Prostate gland (tissue), 2 donors: ENCODE data around the gene THSD8.

Source experiments
- POLR2A ChIP-seq: fragments of 450-650 bp; IDR thresholded peaks from one replicate; pipeline ENCODE4 v1.6.1; 2016; ENCODE audit warnings: antibody characterized with exemption, mild to moderate bottlenecking
- TF ChIP-seq, protein P1 (sequence below), 4 experiments: fragments of 200-600 bp in 2 of 4; fragments of 450-650 bp in 2 of 4; sonication (generic) in 2 of 4; IDR thresholded peaks; 1 replicate in 3 of 4; 2 replicates in 1 of 4; pipeline ENCODE4 v1.5.1; 2016 to 2019; ENCODE audit warnings: antibody characterized with exemption in 4 of 4, mild to moderate bottlenecking in 2 of 4, moderate library complexity in 2 of 4

DNA sequence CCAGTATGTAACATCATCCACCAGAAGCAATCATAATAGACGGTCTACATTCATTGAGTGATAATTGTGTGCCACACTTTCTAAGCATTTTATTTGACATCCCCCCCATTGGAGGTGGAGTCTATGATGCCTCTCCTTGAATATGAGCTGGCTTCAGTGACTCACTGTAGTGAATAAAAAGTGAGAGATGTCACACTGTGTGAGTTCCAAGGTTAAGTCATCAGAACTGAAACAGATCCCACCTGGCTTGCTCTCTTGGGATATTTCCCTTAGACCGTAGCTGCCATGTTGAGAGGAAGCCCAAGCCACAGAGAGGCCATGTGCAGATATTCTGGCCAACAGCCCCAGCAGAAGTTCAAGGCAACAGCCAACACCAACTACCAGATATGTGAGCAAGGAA, 19.9 kb downstream of the THSD8 start:
- TF ChIP-seq POLR2A, result no peak
- TF ChIP-seq, protein P1, sequence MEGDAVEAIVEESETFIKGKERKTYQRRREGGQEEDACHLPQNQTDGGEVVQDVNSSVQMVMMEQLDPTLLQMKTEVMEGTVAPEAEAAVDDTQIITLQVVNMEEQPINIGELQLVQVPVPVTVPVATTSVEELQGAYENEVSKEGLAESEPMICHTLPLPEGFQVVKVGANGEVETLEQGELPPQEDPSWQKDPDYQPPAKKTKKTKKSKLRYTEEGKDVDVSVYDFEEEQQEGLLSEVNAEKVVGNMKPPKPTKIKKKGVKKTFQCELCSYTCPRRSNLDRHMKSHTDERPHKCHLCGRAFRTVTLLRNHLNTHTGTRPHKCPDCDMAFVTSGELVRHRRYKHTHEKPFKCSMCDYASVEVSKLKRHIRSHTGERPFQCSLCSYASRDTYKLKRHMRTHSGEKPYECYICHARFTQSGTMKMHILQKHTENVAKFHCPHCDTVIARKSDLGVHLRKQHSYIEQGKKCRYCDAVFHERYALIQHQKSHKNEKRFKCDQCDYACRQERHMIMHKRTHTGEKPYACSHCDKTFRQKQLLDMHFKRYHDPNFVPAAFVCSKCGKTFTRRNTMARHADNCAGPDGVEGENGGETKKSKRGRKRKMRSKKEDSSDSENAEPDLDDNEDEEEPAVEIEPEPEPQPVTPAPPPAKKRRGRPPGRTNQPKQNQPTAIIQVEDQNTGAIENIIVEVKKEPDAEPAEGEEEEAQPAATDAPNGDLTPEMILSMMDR (IDR thresholded peaks at IDR 0.05), result no peak
